SK-N-SH (cell line): Measurements from ENCODE around the gene SMARCA4. TPM values are rescaled to one million over a fixed set of nuclear protein-coding genes. Genes with fewer than 3 reads are reported as not detected.

ENCODE experiments used
- CTCF ChIA-PET: fragments of 300-600, 350-600 bp; formaldehyde crosslinking; extraction: SDS; loops from one replicate; lab custom pipeline; 2021; lab: Yijun Ruan, JAX
- POLR2A ChIA-PET: fragments of 350-600 bp; sonication (Branson Sonifier 250); formaldehyde crosslinking; extraction: SDS; loops from one replicate; lab custom pipeline; 2020; ENCODE audit warnings: antibody characterized with exemption, inconsistent platforms; lab: Yijun Ruan, JAX
- DNase-seq: peaks from one replicate; pipeline ENCODE4 v3.0.0; 2012
- H2AFZ ChIP-seq: fragments of 200-600 bp; sonication (generic); 2 replicates; pipeline ENCODE4 v1.8.1; 2016; ENCODE audit warnings: antibody characterized with exemption, mild to moderate bottlenecking, low read depth
- H3F3A ChIP-seq: fragments of 200-600 bp; sonication (generic); replicated peaks from 2 replicates; pipeline ENCODE3; 2016; ENCODE audit warnings: antibody characterized with exemption, mild to moderate bottlenecking; ENCODE audit not compliant: insufficient read depth
- H3K27ac ChIP-seq, 2 experiments: fragments of 200-500 bp in 1 of 2; fragments of 200-600 bp in 1 of 2; sonication (Bioruptor generic) in 1 of 2; sonication (generic), shearing (Covaris generic) in 1 of 2; 2 replicates each; pipeline versions ENCODE4 v1.5.1 to v1.6.1; 2014 to 2016; ENCODE audit warnings: low read depth in 2 of 2, inconsistent platforms in 1 of 2, low read length in 1 of 2, mild to moderate bottlenecking in 1 of 2, mixed read lengths in 1 of 2
- H3K27me3 ChIP-seq: fragments of 200-600 bp; sonication (generic), shearing (Covaris generic); 2 replicates; pipeline ENCODE4 v1.6.1; 2016; ENCODE audit warnings: mixed run types; ENCODE audit not compliant: insufficient read depth
- H3K36me3 ChIP-seq, 2 experiments: fragments of 200-500 bp in 1 of 2; fragments of 200-600 bp in 1 of 2; sonication (Bioruptor generic) in 1 of 2; sonication (generic) in 1 of 2; replicated peaks in 1 of 2; 2 replicates each; pipeline versions ENCODE3 to v1.5.1; 2014 to 2016; ENCODE audit warnings: low read length in 1 of 2, mild to moderate bottlenecking in 1 of 2; ENCODE audit not compliant: insufficient read depth in 2 of 2, control insufficient read depth in 1 of 2
- H3K4me1 ChIP-seq, 2 experiments: fragments of 200-500 bp in 1 of 2; fragments of 200-600 bp in 1 of 2; sonication (Bioruptor generic) in 1 of 2; sonication (generic), shearing (Covaris generic) in 1 of 2; 2 replicates each; pipeline versions ENCODE4 v1.5.1 to v1.6.1; 2014 to 2016; ENCODE audit warnings: low read depth in 1 of 2, low read length in 1 of 2, mixed run types in 1 of 2; ENCODE audit not compliant: insufficient read depth in 2 of 2, control insufficient read depth in 1 of 2
- H3K4me2 ChIP-seq: fragments of 200-600 bp; sonication (generic), shearing (Covaris generic); 2 replicates; pipeline ENCODE4 v1.6.1; 2017; ENCODE audit warnings: mixed run types
- H3K4me3 ChIP-seq, 2 experiments: fragments of 200-500 bp in 1 of 2; fragments of 200-600 bp in 1 of 2; sonication (Bioruptor generic) in 1 of 2; sonication (generic), shearing (Covaris generic) in 1 of 2; 2 replicates each; pipeline versions ENCODE4 v1.5.1 to v1.8.1; 2014 to 2016; ENCODE audit warnings: low read depth in 2 of 2, inconsistent platforms in 1 of 2, low read length in 1 of 2, mild to moderate bottlenecking in 1 of 2, mixed read lengths in 1 of 2, moderate library complexity in 1 of 2
- H3K79me2 ChIP-seq: fragments of 200-600 bp; sonication (generic); 2 replicates; pipeline ENCODE4 v1.8.1; 2017; ENCODE audit warnings: mild to moderate bottlenecking; ENCODE audit not compliant: insufficient read depth
- H3K9ac ChIP-seq: fragments of 200-600 bp; sonication (generic); 2 replicates; pipeline ENCODE4 v1.6.1; 2017; ENCODE audit warnings: mixed run types
- H3K9me2 ChIP-seq: fragments of 200-600 bp; sonication (generic); 2 replicates; pipeline ENCODE4 v1.6.1; 2017; ENCODE audit warnings: mixed run types
- H3K9me3 ChIP-seq: fragments of 200-600 bp; sonication (generic); 2 replicates; pipeline ENCODE4 v1.6.1; 2017; ENCODE audit warnings: mixed run types, mild to moderate bottlenecking, moderate library complexity
- H4K20me1 ChIP-seq: fragments of 200-600 bp; sonication (generic); 2 replicates; pipeline ENCODE4 v1.6.1; 2017; ENCODE audit warnings: mild to moderate bottlenecking, mixed run types; ENCODE audit not compliant: insufficient read depth
- EP300 ChIP-seq, 2 experiments: IDR thresholded peaks; 2 replicates each; pipeline versions ENCODE4 v1.4.0 to v1.6.1; 2012; ENCODE audit warnings: borderline replicate concordance in 1 of 2, low read depth in 1 of 2, low read length in 1 of 2
- EZH2phosphoT487 ChIP-seq: fragments of 200-600 bp; sonication (generic); IDR thresholded peaks from 2 replicates; pipeline ENCODE4 v1.6.1; 2017; ENCODE audit warnings: low read depth, mixed run types, mild to moderate bottlenecking, antibody characterized with exemption, moderate library complexity, borderline replicate concordance
- FOSL2 ChIP-seq: IDR thresholded peaks from 2 replicates; pipeline ENCODE4 v1.4.0; 2012; ENCODE audit warnings: low read depth, mild to moderate bottlenecking, moderate library complexity, borderline replicate concordance
- FOXJ3 ChIP-seq: sonication (generic); formaldehyde crosslinking; IDR thresholded peaks from 2 replicates; pipeline ENCODE4 v1.5.1; 2020; ENCODE audit warnings: mild to moderate bottlenecking, missing genetic modification reagents
- FOXM1 ChIP-seq: IDR thresholded peaks from 2 replicates; pipeline ENCODE4 v1.4.0; 2012; ENCODE audit warnings: low read depth, mild to moderate bottlenecking
- GATA2 ChIP-seq: sonication (generic); formaldehyde crosslinking; IDR thresholded peaks from 2 replicates; pipeline ENCODE4 v1.5.0; 2020; ENCODE audit warnings: mild to moderate bottlenecking, missing genetic modification reagents
- JUND ChIP-seq: IDR thresholded peaks from 2 replicates; pipeline ENCODE4 v1.4.0; 2012
- NRF1 ChIP-seq: IDR thresholded peaks from 2 replicates; pipeline ENCODE4 v1.6.1; 2012; ENCODE audit warnings: low read depth, mild to moderate bottlenecking, low read length
- RCOR1 ChIP-seq: fragments of 150-350 bp; IDR thresholded peaks from 2 replicates; pipeline ENCODE4 v1.6.1; 2017; ENCODE audit warnings: antibody characterized with exemption, low read length
- TAF1 ChIP-seq: IDR thresholded peaks from 2 replicates; pipeline ENCODE4 v1.6.1; 2012; ENCODE audit warnings: low read depth, mild to moderate bottlenecking, low read length, moderate library complexity, borderline replicate concordance
- TEAD4 ChIP-seq: IDR thresholded peaks from 2 replicates; pipeline ENCODE4 v1.4.0; 2012; ENCODE audit warnings: mild to moderate bottlenecking, borderline replicate concordance; ENCODE audit not compliant: insufficient read depth
- WGBS: methylation state at CpG from one replicate; pipeline ENCODE4 v1.1.6; 2017; ENCODE audit warnings: low lambda C conversion rate; 5-methylcytosine and 5-hydroxymethylcytosine counted together
- polyA plus RNA-seq, 3 experiments: library from polyadenylated mRNA; depleted of rRNA; stranded (reverse); fragments of >200 nt; gene quantifications; 2 replicates each; pipeline ENCODE4 v1.2.3, GENCODE V29; 2012
- TF ChIP-seq, protein P1 (sequence below): IDR thresholded peaks from 2 replicates; pipeline ENCODE4 v1.4.0; 2012; ENCODE audit warnings: low read depth
- TF ChIP-seq, protein P2 (sequence below): fragments of 200-600 bp; sonication (generic); IDR thresholded peaks from 2 replicates; pipeline ENCODE4 v1.6.1; 2017; ENCODE audit warnings: antibody characterized with exemption, mild to moderate bottlenecking, moderate library complexity
- TF ChIP-seq, protein P3 (sequence below): IDR thresholded peaks from 2 replicates; pipeline ENCODE4; 2012

SMARCA4 gene
- polyA plus RNA-seq, 1 of the 3 experiments (the other 2 are of a cell fraction) = 90.7 TPM

DNA sequence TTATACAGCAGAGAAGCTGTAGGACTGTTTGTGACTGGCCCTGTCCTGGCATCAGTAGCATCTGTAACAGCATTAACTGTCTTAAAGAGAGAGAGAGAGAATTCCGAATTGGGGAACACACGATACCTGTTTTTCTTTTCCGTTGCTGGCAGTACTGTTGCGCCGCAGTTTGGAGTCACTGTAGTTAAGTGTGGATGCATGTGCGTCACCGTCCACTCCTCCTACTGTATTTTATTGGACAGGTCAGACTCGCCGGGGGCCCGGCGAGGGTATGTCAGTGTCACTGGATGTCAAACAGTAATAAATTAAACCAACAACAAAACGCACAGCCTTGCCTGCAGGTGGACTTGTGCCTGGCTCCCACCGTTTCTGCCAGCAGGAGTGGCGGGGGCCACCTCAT is 101.1 kb downstream of the SMARCA4 start:
- POLR2A ChIA-PET = no interaction called here
- 92% methylated on average over 14 of the region's 14 CpGs for WGBS
- H3F3A ChIP-seq = peaks cover 4% of the 10 kb centered on the region
- no peaks in the 10 kb centered on the region for H3K79me2 ChIP-seq
- H3K27ac ChIP-seq = no peak overlapping the region
- H3K4me3 ChIP-seq = no peak overlapping the region
- no peaks in the 10 kb centered on the region for H3K9me2 ChIP-seq
- no peaks in the 10 kb centered on the region for H3K4me1 ChIP-seq
- H3K36me3 ChIP-seq = peaks cover 8 to 38% of the 10 kb centered on the region in 2 experiments
- H4K20me1 ChIP-seq = no peaks in the 10 kb centered on the region
- H3K9me3 ChIP-seq = no peaks in the 10 kb centered on the region
- H3K27me3 ChIP-seq = no peaks in the 10 kb centered on the region
- no peak overlapping the region for H2AFZ ChIP-seq
- DNase-seq = no peak
- H3K4me2 ChIP-seq = no peak overlapping the region
- CTCF ChIA-PET = interaction anchor here (0.9 to 1.0 kb wide), 3 partner anchors 26 to 120 kb away, joined by 3 read pairs; no protein-coding TSS in a partner anchor
- TF ChIP-seq EP300 (IDR thresholded peaks at IDR 0.05; ENCODE audit: borderline replicate concordance in 1 of 2, low read depth in 1 of 2, low read length in 1 of 2) = no peak
- no peak overlapping the region for H3K9ac ChIP-seq

DNA sequence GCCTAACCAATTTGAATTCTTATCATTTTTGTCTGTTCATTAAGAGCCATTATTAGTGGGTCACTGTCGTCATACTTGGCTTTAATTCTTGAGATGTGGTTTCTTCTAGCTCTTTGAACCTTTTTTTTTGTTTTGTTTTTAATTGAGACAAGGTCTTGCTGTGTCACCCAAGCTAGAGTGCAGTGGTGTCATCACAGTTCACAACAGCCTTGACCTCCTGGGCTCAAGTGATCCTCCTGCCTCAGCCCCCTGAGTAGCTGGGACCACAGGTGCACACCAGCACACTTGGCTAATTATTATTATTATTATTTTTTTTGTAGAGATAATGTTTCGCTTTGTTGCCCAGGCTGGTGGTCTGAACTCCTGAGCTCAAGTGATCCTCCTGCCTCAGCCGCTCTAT is 102.6 kb downstream of the SMARCA4 start:
- POLR2A ChIA-PET = no interaction called here
- H3K4me1 ChIP-seq = no peaks in the 10 kb centered on the region
- no peak for DNase-seq

DNA sequence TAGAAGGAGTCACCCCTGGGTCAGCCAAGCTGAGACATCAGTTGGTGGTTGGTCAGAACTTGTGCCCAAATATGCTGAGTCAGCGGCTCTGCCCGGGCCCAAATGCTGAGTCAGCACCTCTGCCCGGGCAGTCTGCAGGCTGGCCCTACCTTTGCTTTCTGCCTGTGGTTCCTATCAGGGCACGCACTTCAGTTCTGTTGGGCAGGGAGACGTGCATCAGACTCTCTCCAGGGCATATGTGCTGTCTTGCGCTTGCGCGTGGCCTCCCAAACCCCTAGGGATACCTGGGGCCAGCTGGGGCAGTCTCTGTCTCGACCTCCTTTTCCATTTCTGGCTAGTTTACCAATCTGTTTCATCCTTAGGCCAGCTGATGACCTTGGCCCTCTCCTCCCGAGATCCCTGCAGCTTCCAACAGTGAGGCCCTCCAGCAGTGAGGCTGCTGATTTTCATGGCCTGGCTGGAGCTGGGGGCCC is 104.0 kb downstream of the SMARCA4 start:
- ChIA-PET POLR2A (no interaction called here), CTCF (interaction anchor here (0.6 to 2.4 kb wide), 2 partner anchors 29 to 66 kb away, joined by 3 to 13 read pairs; no protein-coding TSS in a partner anchor)
- no peak overlapping the region for H3K4me2 ChIP-seq
- H3K79me2 ChIP-seq = no peaks in the 10 kb centered on the region
- H3K9ac ChIP-seq = no peak overlapping the region
- no peak overlapping the region for H3K4me3 ChIP-seq
- no peaks in the 10 kb centered on the region for H3K9me2 ChIP-seq
- peaks cover 15 to 27% of the 10 kb centered on the region in 2 experiments for H3K36me3 ChIP-seq
- H3K9me3 ChIP-seq = no peaks in the 10 kb centered on the region
- H3K4me1 ChIP-seq = no peaks in the 10 kb centered on the region
- peaks cover 4% of the 10 kb centered on the region for H3F3A ChIP-seq
- H3K27me3 ChIP-seq = no peaks in the 10 kb centered on the region
- no peak for DNase-seq
- WGBS = 87% methylated on average over 7 of the region's 10 CpGs
- no peak overlapping the region; a peak in 1 of 4 replicates for H3K27ac ChIP-seq
- H4K20me1 ChIP-seq = no peaks in the 10 kb centered on the region
- H2AFZ ChIP-seq = no peak overlapping the region
- TF ChIP-seq TAF1 (no peak), FOXM1 (no peak), EZH2phosphoT487 (no peak), TEAD4 (no peak), EP300 (IDR thresholded peaks at IDR 0.05; ENCODE audit: borderline replicate concordance in 1 of 2, low read depth in 1 of 2, low read length in 1 of 2) (no peak), NRF1 (no peak), FOSL2 (no peak), JUND (no peak), GATA2 (CRISPR knock-in tag) (no peak)
- TF ChIP-seq, protein P1, sequence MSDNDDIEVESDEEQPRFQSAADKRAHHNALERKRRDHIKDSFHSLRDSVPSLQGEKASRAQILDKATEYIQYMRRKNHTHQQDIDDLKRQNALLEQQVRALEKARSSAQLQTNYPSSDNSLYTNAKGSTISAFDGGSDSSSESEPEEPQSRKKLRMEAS = no peak
- TF ChIP-seq, protein P2, sequence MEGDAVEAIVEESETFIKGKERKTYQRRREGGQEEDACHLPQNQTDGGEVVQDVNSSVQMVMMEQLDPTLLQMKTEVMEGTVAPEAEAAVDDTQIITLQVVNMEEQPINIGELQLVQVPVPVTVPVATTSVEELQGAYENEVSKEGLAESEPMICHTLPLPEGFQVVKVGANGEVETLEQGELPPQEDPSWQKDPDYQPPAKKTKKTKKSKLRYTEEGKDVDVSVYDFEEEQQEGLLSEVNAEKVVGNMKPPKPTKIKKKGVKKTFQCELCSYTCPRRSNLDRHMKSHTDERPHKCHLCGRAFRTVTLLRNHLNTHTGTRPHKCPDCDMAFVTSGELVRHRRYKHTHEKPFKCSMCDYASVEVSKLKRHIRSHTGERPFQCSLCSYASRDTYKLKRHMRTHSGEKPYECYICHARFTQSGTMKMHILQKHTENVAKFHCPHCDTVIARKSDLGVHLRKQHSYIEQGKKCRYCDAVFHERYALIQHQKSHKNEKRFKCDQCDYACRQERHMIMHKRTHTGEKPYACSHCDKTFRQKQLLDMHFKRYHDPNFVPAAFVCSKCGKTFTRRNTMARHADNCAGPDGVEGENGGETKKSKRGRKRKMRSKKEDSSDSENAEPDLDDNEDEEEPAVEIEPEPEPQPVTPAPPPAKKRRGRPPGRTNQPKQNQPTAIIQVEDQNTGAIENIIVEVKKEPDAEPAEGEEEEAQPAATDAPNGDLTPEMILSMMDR = no peak

More for the DNA sequence above, 102.6 kb downstream of the SMARCA4 start:
- no peaks in the 10 kb centered on the region for H3K9me2 ChIP-seq
- no peak overlapping the region for H3K4me2 ChIP-seq
- no peak overlapping the region for H3K27ac ChIP-seq
- no peaks in the 10 kb centered on the region for H3K79me2 ChIP-seq
- H2AFZ ChIP-seq = no peak overlapping the region
- peaks cover 4% of the 10 kb centered on the region for H3F3A ChIP-seq
- H3K4me3 ChIP-seq = no peak overlapping the region
- H3K9ac ChIP-seq = no peak overlapping the region
- CTCF ChIA-PET = interaction anchor here (0.6 to 1.1 kb wide), 3 partner anchors 15 to 165 kb away, joined by 3 to 6 read pairs (median 4); no protein-coding TSS in a partner anchor
- WGBS = 90% methylated on average over 3 of the region's 3 CpGs
- H3K9me3 ChIP-seq = no peaks in the 10 kb centered on the region
- H3K27me3 ChIP-seq = no peaks in the 10 kb centered on the region
- TF ChIP-seq GATA2 (CRISPR knock-in tag) = no peak
- TF ChIP-seq NRF1 = no peak
- TF ChIP-seq FOXJ3 (CRISPR knock-in tag) = no peak
- no peak for TF ChIP-seq JUND
- no peak for TF ChIP-seq RCOR1
- TF ChIP-seq, protein P3, sequence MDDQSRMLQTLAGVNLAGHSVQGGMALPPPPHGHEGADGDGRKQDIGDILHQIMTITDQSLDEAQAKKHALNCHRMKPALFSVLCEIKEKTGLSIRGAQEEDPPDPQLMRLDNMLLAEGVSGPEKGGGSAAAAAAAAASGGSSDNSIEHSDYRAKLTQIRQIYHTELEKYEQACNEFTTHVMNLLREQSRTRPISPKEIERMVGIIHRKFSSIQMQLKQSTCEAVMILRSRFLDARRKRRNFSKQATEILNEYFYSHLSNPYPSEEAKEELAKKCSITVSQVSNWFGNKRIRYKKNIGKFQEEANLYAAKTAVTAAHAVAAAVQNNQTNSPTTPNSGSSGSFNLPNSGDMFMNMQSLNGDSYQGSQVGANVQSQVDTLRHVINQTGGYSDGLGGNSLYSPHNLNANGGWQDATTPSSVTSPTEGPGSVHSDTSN = no peak
- TF ChIP-seq, all 33 proteins: peak for 0
- Histone ChIP-seq H4K20me1 (no peaks in the 10 kb centered on the region), H3K36me3 (peaks cover 15 to 35% of the 10 kb centered on the region in 2 experiments)
